Ovary (tissue), 3 donors: ENCODE measurements around the gene PARP4.
"Not testable (repeated sequence)": the region's sequence is repeated elsewhere in the genome, so short reads cannot be mapped to it uniquely, and the experiment has no call there.

ENCODE experiments used
- EP300 ChIP-seq: sonication (generic); formaldehyde crosslinking; IDR thresholded peaks from one replicate; pipeline ENCODE4 v1.6.1; 2017; ENCODE audit warnings: antibody characterized with exemption
- POLR2A ChIP-seq: fragments of 450-650 bp; IDR thresholded peaks from one replicate; pipeline ENCODE4 v1.6.1; 2017; ENCODE audit warnings: antibody characterized with exemption, mild to moderate bottlenecking, moderate library complexity
- TF ChIP-seq, protein P1 (sequence below), 3 donors: fragments of 450-650 bp in 2 of 3; fragments of 200-600 bp in 1 of 3; IDR thresholded peaks; one replicate each; pipeline versions ENCODE4 v1.5.1 to v1.8.0; 2016 to 2022; ENCODE audit warnings: antibody characterized with exemption in 3 of 3, mild to moderate bottlenecking in 1 of 3
- donor health status: DM: no; HTN: no; CAD: no.

DNA sequence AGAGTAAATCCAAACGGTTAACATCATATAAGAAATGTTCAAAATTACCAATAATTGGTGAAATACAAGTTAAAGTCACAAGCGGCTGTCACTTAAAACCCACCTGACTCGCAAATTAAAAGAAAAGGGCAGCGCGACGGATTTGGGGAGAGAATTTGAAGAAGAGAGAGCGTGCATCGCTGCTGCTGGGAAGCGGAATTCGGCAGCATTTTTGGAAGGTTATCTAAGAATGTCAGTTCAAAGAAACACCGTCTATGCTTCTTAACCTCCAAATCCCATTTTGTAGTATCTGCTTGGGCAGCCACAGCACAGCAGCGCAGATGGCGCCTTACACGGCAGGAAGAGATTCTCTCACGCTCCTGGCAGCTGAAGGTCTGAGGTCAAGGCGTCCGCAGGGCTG, 128.5 kb downstream of the PARP4 start:
- TF ChIP-seq, protein P1, sequence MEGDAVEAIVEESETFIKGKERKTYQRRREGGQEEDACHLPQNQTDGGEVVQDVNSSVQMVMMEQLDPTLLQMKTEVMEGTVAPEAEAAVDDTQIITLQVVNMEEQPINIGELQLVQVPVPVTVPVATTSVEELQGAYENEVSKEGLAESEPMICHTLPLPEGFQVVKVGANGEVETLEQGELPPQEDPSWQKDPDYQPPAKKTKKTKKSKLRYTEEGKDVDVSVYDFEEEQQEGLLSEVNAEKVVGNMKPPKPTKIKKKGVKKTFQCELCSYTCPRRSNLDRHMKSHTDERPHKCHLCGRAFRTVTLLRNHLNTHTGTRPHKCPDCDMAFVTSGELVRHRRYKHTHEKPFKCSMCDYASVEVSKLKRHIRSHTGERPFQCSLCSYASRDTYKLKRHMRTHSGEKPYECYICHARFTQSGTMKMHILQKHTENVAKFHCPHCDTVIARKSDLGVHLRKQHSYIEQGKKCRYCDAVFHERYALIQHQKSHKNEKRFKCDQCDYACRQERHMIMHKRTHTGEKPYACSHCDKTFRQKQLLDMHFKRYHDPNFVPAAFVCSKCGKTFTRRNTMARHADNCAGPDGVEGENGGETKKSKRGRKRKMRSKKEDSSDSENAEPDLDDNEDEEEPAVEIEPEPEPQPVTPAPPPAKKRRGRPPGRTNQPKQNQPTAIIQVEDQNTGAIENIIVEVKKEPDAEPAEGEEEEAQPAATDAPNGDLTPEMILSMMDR (IDR thresholded peaks at IDR 0.05) = not testable (repeated sequence)
- TF ChIP-seq POLR2A, EP300: not testable (repeated sequence)
